Thyroid gland (tissue), 4 donors: ENCODE results near the gene TPGS2. TPM values are rescaled to one million over a fixed set of nuclear protein-coding genes. Genes with fewer than 3 reads are reported as not detected.

Source experiments
- DNase-seq, 2 donors: peaks; one replicate each; pipeline ENCODE4 v3.0.0-alpha.2; 2019
- H3K27ac ChIP-seq, 3 donors: fragments of 200-600 bp; sonication (generic); 1 replicate in 2 of 3; 2 replicates in 1 of 3; pipeline ENCODE4 v1.5.1; 2016 to 2019; ENCODE audit warnings: mild to moderate bottlenecking in 1 of 3, moderate library complexity in 1 of 3
- H3K27me3 ChIP-seq: fragments of 200-600 bp; sonication (generic); one replicate; pipeline ENCODE4 v1.5.1; 2019
- H3K36me3 ChIP-seq, 2 donors: fragments of 200-600 bp; sonication (generic); one replicate each; pipeline ENCODE4 v1.5.1; 2016 to 2019
- H3K4me1 ChIP-seq, 2 donors: fragments of 200-600 bp; sonication (generic); one replicate each; pipeline ENCODE4 v1.5.1; 2017 to 2019
- H3K4me3 ChIP-seq, 3 donors: fragments of 200-600 bp; sonication (generic); replicated peaks in 1 of 3; 1 replicate in 2 of 3; 2 replicates in 1 of 3; pipeline ENCODE4 v1.5.1; 2016; ENCODE audit warnings: mild to moderate bottlenecking in 1 of 3
- H3K9me3 ChIP-seq: fragments of 200-600 bp; sonication (generic); one replicate; pipeline ENCODE4 v1.5.1; 2017
- POLR2A ChIP-seq, 2 donors: fragments of 450-650 bp; IDR thresholded peaks; one replicate each; pipeline ENCODE4 v1.6.1; 2017; ENCODE audit warnings: antibody characterized with exemption in 2 of 2, mild to moderate bottlenecking in 2 of 2, moderate library complexity in 1 of 2
- WGBS, 2 donors: methylation state at CpG; one replicate each; pipeline ENCODE4 v1.1.5; 2017; 5-methylcytosine and 5-hydroxymethylcytosine counted together
- intact Hi-C: fragments of 100-400 bp; cut with DNase I; formaldehyde crosslinking; loops from one replicate; pipeline ENCODE4 v1.15.1; 2023
- total RNA-seq, 4 donors: library from RNA; depleted of rRNA; stranded (reverse); fragments of >200 nt; gene quantifications; one replicate each; pipeline ENCODE4 v1.2.3, GENCODE V29; 2016
- TF ChIP-seq, protein P1 (sequence below), 6 experiments: fragments of 200-600 bp in 3 of 6; fragments of 450-650 bp in 3 of 6; sonication (generic) in 3 of 6; IDR thresholded peaks; one replicate each; pipeline ENCODE4 v1.5.1; 2016 to 2019; ENCODE audit warnings: antibody characterized with exemption in 6 of 6, mild to moderate bottlenecking in 2 of 6, inconsistent platforms in 1 of 6, moderate library complexity in 1 of 6

Gene TPGS2
- total RNA-seq, 4 donors from 2014 or later, result 95.1 to 180 (median 142) TPM

DNA sequence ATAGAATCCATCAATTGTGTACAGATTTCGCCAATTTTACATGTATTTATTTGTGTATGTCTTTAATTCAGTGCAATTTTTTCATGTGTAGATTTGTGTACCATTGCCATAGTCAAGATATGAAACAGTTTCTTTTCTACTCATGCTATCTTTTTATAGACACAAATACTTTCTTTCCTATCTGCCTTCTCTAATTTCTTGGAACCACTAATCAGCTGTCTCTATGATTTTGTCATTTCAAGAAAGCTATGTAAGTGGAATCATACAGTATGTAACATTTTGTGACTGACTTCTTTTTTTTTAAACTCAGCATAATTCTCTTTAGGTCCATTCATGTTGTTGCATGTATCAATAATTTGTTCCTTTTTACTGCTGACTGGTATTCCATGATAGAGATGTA, 33.4 kb upstream of the TPGS2 start:
- no peak for DNase-seq
- WGBS, 2 donors, result 90 to 98% methylated on average over 1 of the region's 1 CpG
- Histone ChIP-seq H3K36me3 (no peaks in the 10 kb centered on the region), H3K27me3 (no peaks in the 10 kb centered on the region), H3K27ac (no peak overlapping the region), H3K9me3 (no peaks in the 10 kb centered on the region), H3K4me3 (no peak overlapping the region), H3K4me1 (no peaks in the 10 kb centered on the region)
- intact Hi-C loops, result no loop called here
- TF ChIP-seq, protein P1, sequence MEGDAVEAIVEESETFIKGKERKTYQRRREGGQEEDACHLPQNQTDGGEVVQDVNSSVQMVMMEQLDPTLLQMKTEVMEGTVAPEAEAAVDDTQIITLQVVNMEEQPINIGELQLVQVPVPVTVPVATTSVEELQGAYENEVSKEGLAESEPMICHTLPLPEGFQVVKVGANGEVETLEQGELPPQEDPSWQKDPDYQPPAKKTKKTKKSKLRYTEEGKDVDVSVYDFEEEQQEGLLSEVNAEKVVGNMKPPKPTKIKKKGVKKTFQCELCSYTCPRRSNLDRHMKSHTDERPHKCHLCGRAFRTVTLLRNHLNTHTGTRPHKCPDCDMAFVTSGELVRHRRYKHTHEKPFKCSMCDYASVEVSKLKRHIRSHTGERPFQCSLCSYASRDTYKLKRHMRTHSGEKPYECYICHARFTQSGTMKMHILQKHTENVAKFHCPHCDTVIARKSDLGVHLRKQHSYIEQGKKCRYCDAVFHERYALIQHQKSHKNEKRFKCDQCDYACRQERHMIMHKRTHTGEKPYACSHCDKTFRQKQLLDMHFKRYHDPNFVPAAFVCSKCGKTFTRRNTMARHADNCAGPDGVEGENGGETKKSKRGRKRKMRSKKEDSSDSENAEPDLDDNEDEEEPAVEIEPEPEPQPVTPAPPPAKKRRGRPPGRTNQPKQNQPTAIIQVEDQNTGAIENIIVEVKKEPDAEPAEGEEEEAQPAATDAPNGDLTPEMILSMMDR (IDR thresholded peaks at IDR 0.05), result no peak
- no peak for TF ChIP-seq POLR2A (IDR thresholded peaks at IDR 0.05)

DNA sequence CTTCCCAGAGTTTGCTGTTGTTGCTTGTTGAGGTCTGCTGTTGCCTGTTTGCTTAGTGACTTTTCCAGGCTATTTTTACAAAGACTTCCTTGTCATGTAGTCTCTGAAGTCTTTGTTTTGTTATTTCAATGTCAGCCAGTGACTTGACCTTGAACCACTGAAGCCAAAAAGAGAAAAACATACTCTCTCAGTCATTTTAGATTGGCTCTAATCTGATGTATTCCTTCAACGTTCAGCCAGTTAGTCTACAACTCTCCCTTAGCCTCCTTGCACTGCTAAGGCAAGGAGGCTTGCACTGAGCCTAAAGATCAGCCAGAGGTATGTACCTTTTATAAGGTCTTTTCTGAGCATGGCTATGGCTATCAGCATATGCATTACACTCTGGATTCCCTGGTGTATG, 28.0 kb upstream of the TPGS2 start:
- peaks cover 6% of the 10 kb centered on the region in 2 donors for H3K4me1 ChIP-seq
- no peaks in the 10 kb centered on the region for H3K36me3 ChIP-seq
- TF ChIP-seq POLR2A (IDR thresholded peaks at IDR 0.05), result no peak
- TF ChIP-seq, protein P1 (IDR thresholded peaks at IDR 0.05), result no peak
- H3K9me3 ChIP-seq, result no peaks in the 10 kb centered on the region
- H3K4me3 ChIP-seq, result no peak overlapping the region
- intact Hi-C loops, result no loop called here
- no peak overlapping the region for H3K27ac ChIP-seq
- no peak for DNase-seq
- no peaks in the 10 kb centered on the region for H3K27me3 ChIP-seq
- WGBS, 2 donors, result 5 to 7% methylated on average over 1 of the region's 1 CpG

DNA sequence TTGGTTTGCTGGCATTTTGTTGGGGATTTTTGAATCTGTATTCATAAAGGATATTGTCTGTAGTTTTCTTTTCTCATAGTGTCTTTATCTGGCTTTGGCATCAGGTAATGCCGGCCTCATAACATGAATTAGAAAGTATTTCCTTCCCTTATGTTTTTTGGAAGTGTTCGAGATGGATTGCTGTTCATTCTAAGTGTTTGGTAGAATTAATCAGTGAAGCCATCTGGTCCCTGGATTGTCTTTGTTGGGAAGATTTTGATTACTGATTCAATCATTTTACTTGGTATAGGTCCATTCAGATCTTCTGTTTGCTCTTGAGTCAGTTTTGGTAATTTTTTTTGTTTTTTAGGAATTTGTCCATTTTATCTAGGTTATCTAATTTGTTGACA, 22.4 kb upstream of the TPGS2 start:
- H3K36me3 ChIP-seq, result no peaks in the 10 kb centered on the region
- no peaks in the 10 kb centered on the region for H3K27me3 ChIP-seq
- 80 to 91% methylated on average over 2 of the region's 2 CpGs for WGBS, 2 donors
- no peaks in the 10 kb centered on the region for H3K4me1 ChIP-seq
- H3K27ac ChIP-seq, result no peak overlapping the region
- H3K9me3 ChIP-seq, result no peaks in the 10 kb centered on the region
- DNase-seq, result no peak
- no peak overlapping the region for H3K4me3 ChIP-seq
- intact Hi-C loops, result no loop called here
- TF ChIP-seq, protein P1 (IDR thresholded peaks at IDR 0.05), result no peak
- no peak for TF ChIP-seq POLR2A (IDR thresholded peaks at IDR 0.05)

DNA sequence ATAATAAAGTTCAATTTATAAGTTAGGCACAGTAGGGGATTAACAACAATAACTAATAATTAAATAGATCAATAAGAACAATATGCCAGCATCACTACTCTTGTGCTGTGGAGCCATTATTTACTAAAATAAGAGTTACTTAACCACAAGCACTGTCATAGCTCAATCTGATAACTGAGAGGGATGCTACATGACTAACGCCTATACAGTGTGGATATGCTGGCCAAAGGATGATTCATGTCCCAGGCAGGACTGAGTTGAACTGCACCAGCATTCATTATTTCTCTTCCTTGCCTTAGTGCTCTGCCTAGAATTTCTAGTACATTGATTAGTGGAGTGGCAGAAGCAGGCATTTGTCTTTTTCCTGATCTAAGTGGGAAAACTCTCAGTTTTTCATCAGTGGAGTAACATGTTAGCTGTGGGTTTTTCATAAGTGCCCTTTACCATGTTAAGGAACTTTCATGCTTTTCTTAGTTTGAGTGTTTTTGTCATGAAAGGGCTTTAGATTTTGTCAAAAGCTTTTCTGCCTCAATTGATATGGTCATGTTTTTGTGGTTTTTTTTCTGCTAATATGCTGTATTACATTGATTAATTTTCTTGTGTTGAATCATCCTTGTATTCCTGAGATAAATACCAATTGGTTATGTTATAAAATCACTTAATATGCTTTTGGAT, 21.9 kb upstream of the TPGS2 start:
- H3K27ac ChIP-seq, result no peak overlapping the region
- no peak overlapping the region for H3K4me3 ChIP-seq
- H3K9me3 ChIP-seq, result no peaks in the 10 kb centered on the region
- no peak for TF ChIP-seq POLR2A (IDR thresholded peaks at IDR 0.05)
- TF ChIP-seq, protein P1 (IDR thresholded peaks at IDR 0.05), result no peak
- WGBS, 2 donors, result 80 to 94% methylated on average over 1 of the region's 1 CpG
- H3K27me3 ChIP-seq, result no peaks in the 10 kb centered on the region
- no peak for DNase-seq
- no peaks in the 10 kb centered on the region for H3K4me1 ChIP-seq
- no peaks in the 10 kb centered on the region for H3K36me3 ChIP-seq
- intact Hi-C loops, result no loop called here

DNA sequence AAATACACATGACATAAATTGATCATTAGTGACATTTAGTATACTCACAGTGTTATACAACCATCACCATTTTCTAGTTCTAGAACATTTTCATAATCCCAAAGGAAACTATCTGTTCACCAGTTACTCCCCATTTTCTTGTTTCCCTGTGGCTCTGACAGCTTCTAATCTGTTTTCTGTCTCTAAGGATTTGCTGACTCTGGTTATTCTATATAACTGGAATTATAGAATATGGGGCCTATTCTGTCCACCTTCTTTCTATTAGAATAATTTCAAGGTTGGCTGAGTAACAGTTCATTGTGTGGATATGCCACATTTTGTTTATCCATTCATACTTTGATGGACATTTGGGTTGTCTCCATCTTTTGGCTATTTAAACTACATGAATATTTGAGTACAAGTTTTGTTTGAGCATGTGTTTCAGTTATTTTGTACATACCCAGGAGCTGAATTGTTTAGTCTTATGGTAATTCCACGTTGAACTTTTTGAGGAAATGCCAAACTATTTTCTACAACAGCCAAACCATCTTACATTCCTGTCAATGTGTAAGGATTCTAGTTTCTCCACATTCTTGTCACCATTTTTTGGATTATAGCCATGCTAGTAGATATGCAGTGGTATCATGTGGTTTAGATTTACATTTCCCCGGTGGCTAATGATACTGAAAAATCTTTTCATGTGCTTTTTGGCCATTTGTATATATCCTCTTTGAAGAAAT, 20.6 kb upstream of the TPGS2 start:
- no peaks in the 10 kb centered on the region for H3K27me3 ChIP-seq
- intact Hi-C loops, result no loop called here
- H3K9me3 ChIP-seq, result no peaks in the 10 kb centered on the region
- TF ChIP-seq, protein P1 (IDR thresholded peaks at IDR 0.05), result no peak
- TF ChIP-seq POLR2A (IDR thresholded peaks at IDR 0.05), result no peak
- 52 to 63% methylated on average over 2 of the region's 2 CpGs for WGBS, 2 donors
- no peak overlapping the region for H3K27ac ChIP-seq
- no peak overlapping the region for H3K4me3 ChIP-seq
- H3K36me3 ChIP-seq, result no peaks in the 10 kb centered on the region
- H3K4me1 ChIP-seq, result no peaks in the 10 kb centered on the region
- DNase-seq, result no peak
